CD4-positive, alpha-beta T cell treated with Interferon alpha-2 for 1 hour (primary cell): ENCODE measurements around the gene ERBB4.
"Not testable (repeated sequence)": the region's sequence is repeated elsewhere in the genome, so short reads cannot be mapped to it uniquely, and the experiment has no call there.

Experiments
- DNase-seq, 2 donors: peaks; one replicate each; pipeline ENCODE4 v3.0.0-alpha.2; 2020 to 2022

ERBB4 gene

GRCh38 chr2:211766689-211767088 is 771.9 kb downstream of the ERBB4 start:
- no peak for DNase-seq

- DNase-seq: no peak
Measured at GRCh38 chr2:211762479-211762878, 776.1 kb downstream of the ERBB4 start.

- no peak for DNase-seq
Measured at GRCh38 chr2:211760103-211760502, 778.5 kb downstream of the ERBB4 start.

DNA sequence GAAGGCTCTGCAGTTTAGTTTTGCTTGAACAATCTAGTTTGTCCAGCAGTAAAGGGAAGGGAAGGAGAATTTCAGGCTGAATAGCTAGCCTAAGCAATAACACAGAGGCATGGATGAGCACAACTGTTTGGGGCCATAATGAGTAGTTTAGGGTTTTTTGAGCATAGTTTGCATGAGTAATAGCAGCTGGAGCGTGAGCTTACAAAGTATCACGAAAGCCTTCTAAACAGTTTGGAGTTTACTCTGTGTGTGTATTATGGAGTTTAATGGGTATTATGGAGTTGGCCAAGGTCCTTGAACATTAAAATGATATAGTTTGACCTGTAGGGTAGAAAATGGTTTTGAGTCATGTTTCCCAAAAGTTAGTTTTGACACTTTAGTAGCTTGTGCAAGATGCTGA is 782.3 kb downstream of the ERBB4 start:
- DNase-seq: no peak

GRCh38 chr2:211755187-211755586 is 783.4 kb downstream of the ERBB4 start:
- no peak for DNase-seq

DNA sequence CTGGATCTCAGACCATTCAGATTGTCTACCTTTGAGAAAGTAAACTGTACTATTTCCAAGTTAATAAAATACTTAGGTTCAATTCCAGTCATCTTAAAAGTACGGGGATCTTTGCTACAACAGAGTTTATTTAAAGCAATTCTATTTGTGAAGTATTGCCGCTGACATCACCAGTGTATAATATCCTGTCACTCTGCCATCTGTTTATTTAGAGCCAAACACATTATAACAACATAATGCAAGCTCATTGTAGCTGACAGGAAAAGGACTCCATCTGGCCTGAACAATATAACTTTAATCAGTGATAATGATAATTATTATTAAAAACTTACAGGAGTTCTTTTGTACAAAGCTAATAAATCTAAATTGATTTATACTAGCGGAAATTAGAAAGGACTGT is 786.8 kb downstream of the ERBB4 start:
- DNase-seq: no peak

GRCh38 chr2:211748339-211748738 is 790.3 kb downstream of the ERBB4 start:
- DNase-seq: no peak

DNA sequence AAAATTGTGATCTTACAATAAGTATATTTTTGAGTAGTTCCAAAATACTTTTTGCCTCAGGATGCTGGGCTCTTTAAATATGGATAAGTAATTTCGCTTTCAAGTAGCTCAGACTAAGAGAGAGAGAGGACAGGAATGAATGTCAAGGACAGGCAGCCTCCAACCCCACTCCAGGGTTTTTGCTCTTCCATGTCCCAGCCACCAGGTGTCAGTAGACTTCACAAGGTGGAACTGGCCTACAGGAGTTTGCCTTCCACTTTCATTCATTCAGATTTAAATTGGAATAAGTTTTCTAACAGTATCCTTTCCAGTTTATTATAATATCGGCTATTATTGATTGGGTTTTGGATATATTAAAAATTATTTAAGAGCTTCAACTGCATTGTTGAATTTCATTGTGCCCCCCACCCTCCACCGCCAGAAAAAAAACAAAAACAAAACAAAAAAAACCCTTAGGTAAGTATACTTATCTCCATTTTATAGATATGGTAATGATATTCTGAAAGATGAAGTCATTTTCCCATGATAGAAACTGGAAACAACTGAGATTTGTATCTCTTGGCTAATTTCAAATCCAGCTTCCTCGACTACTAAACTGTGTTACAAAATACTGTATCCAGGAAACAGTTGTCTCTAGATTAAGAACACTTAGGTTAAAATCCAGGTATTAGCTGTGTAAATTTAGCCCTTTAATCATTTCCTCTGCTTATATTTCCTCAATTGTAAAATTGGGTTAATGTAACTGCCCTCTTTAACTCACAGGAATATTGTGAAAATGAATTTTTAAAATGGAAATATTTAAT is 793.1 kb downstream of the ERBB4 start:
- DNase-seq: peak in 1 of 2 donors; percentile 10

- no peak for DNase-seq
Measured at GRCh38 chr2:211744379-211744778, 794.2 kb downstream of the ERBB4 start.

- DNase-seq: no peak
Measured at GRCh38 chr2:211741966-211742365, 796.6 kb downstream of the ERBB4 start.

GRCh38 chr2:211737282-211737681 is 801.3 kb downstream of the ERBB4 start:
- DNase-seq: no peak

GRCh38 chr2:211730215-211730614 is 808.4 kb downstream of the ERBB4 start:
- DNase-seq: no peak

GRCh38 chr2:211729433-211729832 is 809.2 kb downstream of the ERBB4 start:
- no peak for DNase-seq

GRCh38 chr2:211724933-211725332 is 813.7 kb downstream of the ERBB4 start:
- no peak for DNase-seq

DNA sequence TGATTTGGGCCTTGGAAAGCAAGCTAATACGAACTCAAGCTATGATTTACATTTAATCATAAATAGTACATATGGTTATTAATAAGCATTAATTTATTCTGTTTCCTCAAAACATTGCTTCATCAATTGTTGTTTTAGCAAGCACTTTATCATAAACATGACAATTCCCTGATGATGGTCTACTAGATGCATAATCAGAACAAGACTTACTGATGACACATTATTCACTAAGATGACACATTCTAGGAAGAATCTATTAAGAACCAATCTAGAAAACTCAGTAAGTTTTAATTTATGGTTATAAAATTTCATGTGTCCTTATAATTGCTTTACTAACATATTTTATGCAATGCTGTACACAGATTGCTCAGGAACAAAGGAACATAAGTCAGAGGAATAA is 815.2 kb downstream of the ERBB4 start:
- DNase-seq: no peak

- DNase-seq: no peak
Measured at GRCh38 chr2:211722928-211723327, 815.7 kb downstream of the ERBB4 start.

DNA sequence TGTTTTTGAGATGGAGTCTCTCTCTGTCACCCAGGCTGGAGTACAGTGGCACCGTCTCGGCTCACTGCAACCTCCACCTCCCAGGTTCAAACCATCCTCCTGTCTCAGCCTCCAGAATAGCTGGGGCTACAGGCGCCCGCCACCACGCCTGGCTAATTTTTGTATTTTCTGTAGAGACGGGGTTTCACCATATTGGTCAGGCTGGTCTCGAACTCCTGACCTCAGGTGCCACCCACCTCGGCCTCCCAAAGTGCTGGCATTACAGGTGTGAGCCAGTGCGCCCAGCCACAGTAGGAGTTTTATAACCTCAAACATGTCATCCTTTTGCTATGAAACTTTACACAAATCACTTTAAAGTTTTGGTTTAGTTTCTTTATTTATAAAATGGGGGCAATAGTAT is 816.7 kb downstream of the ERBB4 start:
- DNase-seq: not testable (repeated sequence)

DNA sequence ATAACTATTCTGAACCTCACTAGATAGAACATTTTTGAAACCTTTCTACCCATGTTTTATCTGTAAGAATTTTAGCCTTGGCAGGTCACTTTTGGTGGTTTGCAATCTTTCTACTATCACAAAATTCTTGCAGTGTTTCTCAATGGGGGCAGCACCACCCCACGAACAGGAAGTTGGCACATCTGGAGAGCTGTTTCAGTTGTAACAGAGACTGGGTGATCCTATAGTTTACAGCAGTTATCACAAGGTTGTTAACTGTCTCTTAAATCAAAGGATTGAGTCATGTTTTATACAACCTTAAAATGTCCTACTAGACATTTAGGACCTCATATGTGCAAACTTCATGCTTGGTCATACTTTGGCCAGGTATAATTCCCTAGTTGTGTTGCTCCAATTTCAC is 829.2 kb downstream of the ERBB4 start:
- no peak for DNase-seq

DNA sequence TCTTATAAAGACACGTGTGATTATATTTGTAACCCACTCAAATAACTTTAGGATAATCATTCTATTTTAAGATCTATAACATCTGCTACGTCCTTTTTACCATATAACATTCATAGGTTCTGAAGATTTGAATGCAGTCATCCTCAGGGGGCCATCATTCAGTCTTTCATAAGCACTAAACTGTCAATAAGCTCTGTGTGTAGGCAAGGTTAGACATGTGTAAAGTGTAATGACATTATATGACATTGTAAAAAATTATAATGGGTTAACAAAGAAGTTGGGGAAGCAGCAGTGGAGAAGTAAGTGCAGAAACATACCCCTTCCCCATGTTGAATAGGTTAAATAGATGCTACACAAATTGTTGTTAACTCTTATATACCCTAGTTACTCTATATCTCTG is 845.9 kb downstream of the ERBB4 start:
- DNase-seq: no peak

DNA sequence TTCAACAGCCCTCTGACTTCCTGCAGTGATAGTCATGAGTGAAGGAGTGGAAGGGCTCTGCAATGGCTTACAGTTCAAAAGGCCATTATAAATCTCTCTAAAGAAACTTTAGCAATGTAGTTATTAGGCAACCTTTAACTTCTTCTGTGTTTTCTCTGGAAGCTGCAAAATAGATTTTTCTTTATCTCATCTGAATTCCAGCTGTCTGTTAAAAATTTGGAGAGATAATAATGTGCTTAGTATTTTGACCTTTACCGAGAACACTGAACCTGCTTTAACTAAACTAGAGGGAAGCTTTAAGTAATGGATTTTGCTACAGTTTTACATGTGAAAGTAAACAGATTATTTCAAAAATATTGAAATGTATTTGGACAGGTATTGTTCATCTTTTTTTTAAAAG is 847.9 kb downstream of the ERBB4 start:
- no peak for DNase-seq

- DNase-seq: no peak
Measured at GRCh38 chr2:211688196-211688595, 850.4 kb downstream of the ERBB4 start.

DNA sequence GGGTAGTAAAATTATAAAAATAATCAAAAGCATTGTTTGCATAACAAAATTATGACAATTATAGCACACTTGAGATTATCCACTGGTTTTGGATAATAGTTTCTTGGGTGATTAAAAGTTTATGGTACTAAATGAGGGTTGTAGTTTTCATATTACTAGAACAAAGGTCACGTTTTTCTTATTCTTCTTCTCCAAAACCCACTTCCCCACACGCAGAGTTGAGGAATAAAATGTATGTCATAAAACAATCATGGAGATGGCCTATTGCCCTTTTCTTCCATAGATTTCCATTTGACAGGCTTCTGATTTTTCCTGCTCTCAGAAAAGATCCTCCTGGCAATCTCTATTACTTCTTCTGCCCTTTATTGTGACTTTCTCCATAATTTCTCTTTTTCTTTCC is 863.9 kb downstream of the ERBB4 start:
- no peak for DNase-seq

- no peak for DNase-seq
Measured at GRCh38 chr2:211673133-211673905, 865.3 kb downstream of the ERBB4 start.

DNA sequence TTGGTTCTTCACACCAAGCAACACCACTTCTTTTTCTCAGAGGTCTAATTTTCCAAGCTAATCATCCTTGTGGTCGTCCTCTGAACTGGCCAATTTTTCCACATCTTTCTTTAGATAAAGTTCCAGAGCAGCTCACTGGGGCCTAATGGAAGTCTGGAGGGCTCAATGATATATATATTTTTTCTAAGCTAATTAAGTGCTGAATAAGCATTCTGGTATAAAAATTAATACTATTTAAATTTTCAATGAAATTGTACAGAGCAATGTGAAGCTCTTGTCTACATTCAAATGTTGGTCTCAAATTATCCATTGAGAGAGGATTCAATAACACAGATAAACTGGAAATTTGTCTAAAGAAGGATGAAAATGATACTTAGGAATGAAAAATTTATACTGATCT is 866.6 kb downstream of the ERBB4 start:
- DNase-seq: no peak
